CD8-positive, alpha-beta memory T cell (primary cell): Measurements from ENCODE around the gene TLR5. TPM values are rescaled to one million over a fixed set of nuclear protein-coding genes. Genes with fewer than 3 reads are reported as not detected.

ENCODE experiments used
- CTCF ChIA-PET: fragments of 350-600 bp; sonication (Branson Sonifier 250); formaldehyde crosslinking; loops from one replicate; lab custom pipeline; 2021; ENCODE audit warnings: antibody characterized with exemption; lab: Charles Lee
- POLR2A ChIA-PET: fragments of 350-600 bp; sonication (Branson Sonifier 250); formaldehyde crosslinking; loops from one replicate; lab custom pipeline; 2021; ENCODE audit warnings: antibody characterized with exemption; lab: Charles Lee
- DNase-seq, 5 donors: peaks; one replicate each; pipeline versions ENCODE4 v3.0.0 to v3.0.0-alpha.2; 2020 to 2022; ENCODE audit warnings: mixed read lengths in 1 of 5
- H3K27ac ChIP-seq: one replicate; pipeline ENCODE4 v1.7.0; 2013; ENCODE audit warnings: low read depth, mild to moderate bottlenecking, low read length, moderate library complexity
- H3K27me3 ChIP-seq: 2 replicates; pipeline ENCODE4 v1.7.0; 2013; ENCODE audit warnings: low read length, mild to moderate bottlenecking; ENCODE audit not compliant: insufficient read depth, poor library complexity, severe bottlenecking
- H3K36me3 ChIP-seq: 2 replicates; pipeline ENCODE4 v1.7.0; 2013; ENCODE audit warnings: mild to moderate bottlenecking, low read length, moderate library complexity; ENCODE audit not compliant: insufficient read depth
- H3K4me1 ChIP-seq: 2 replicates; pipeline ENCODE4 v1.7.0; 2013; ENCODE audit warnings: mild to moderate bottlenecking, low read length, moderate library complexity; ENCODE audit not compliant: insufficient read depth
- H3K4me3 ChIP-seq: 2 replicates; pipeline ENCODE4 v1.7.0; 2013; ENCODE audit warnings: mild to moderate bottlenecking, low read length
- H3K9me3 ChIP-seq: 2 replicates; pipeline ENCODE4 v1.7.0; 2013; ENCODE audit warnings: mild to moderate bottlenecking, low read length
- H3K27ac Mint-ChIP-seq, 8 donors: one replicate each; pipeline ENCODE4 v1.8.0; 2020 to 2021; ENCODE audit warnings: mixed read lengths in 8 of 8, mild to moderate bottlenecking in 6 of 8, inconsistent platforms in 3 of 8, moderate library complexity in 3 of 8
- H3K27me3 Mint-ChIP-seq, 2 donors: one replicate each; pipeline ENCODE4 v1.8.0; 2020 to 2021; ENCODE audit warnings: mixed read lengths in 2 of 2, mild to moderate bottlenecking in 1 of 2, moderate library complexity in 1 of 2
- H3K36me3 Mint-ChIP-seq, 3 donors: one replicate each; pipeline ENCODE4 v1.8.0; 2020 to 2021; ENCODE audit warnings: mixed read lengths in 3 of 3, inconsistent platforms in 1 of 3, mild to moderate bottlenecking in 1 of 3
- H3K4me1 Mint-ChIP-seq, 3 donors: one replicate each; pipeline ENCODE4 v1.8.0; 2020 to 2021; ENCODE audit warnings: mixed read lengths in 3 of 3, inconsistent platforms in 1 of 3, mild to moderate bottlenecking in 1 of 3
- H3K4me3 Mint-ChIP-seq, 7 donors: one replicate each; pipeline ENCODE4 v1.8.0; 2020 to 2021; ENCODE audit warnings: mixed read lengths in 7 of 7, mild to moderate bottlenecking in 6 of 7, moderate library complexity in 4 of 7, inconsistent platforms in 2 of 7
- H3K9me3 Mint-ChIP-seq, 5 donors: one replicate each; pipeline ENCODE4 v1.8.0; 2020 to 2022; ENCODE audit warnings: mixed read lengths in 5 of 5, mild to moderate bottlenecking in 3 of 5, moderate library complexity in 2 of 5, inconsistent platforms in 1 of 5
- polyA plus RNA-seq: library from polyadenylated mRNA; unstranded; fragments of 300-500 nt; fragmentation: Illumina TruSeq; gene quantifications from one replicate; pipeline ENCODE4 v1.2.3, GENCODE V29; 2021
- total RNA-seq, 2 experiments: library from RNA; stranded (reverse); gene quantifications; one replicate each; pipeline ENCODE4 v1.2.3, GENCODE V29; 2021

Gene TLR5
- total and polyA plus RNA-seq, 3 experiments from 2014 or later, result 0.22 to 0.71 (median 0.46) TPM

- peaks cover 2 to 16% of the 10 kb centered on the region in 2 donors for H3K27me3 Mint-ChIP-seq
- DNase-seq, result no peak
- peaks cover 5 to 10% (median 8%) of the 10 kb centered on the region in 3 donors for H3K4me1 Mint-ChIP-seq
- Histone ChIP-seq H3K4me3 (no peak overlapping the region), H3K36me3 (no peaks in the 10 kb centered on the region), H3K27me3 (no peaks in the 10 kb centered on the region), H3K27ac (no peak overlapping the region), H3K9me3 (no peaks in the 10 kb centered on the region), H3K4me1 (no peaks in the 10 kb centered on the region)
- no peaks in the 10 kb centered on the region for H3K36me3 Mint-ChIP-seq
- ChIA-PET POLR2A (no interaction called here), CTCF (no interaction called here)
- no peak overlapping the region for H3K4me3 Mint-ChIP-seq
- no peak overlapping the region for H3K27ac Mint-ChIP-seq
- no peaks in the 10 kb centered on the region for H3K9me3 Mint-ChIP-seq
These were observed 13.3 kb upstream of the TLR5 start for GRCh38 chr1:223156343-223156742.

GRCh38 chr1:223155153-223155552 lies 12.1 kb upstream of the TLR5 start:
- no peak overlapping the region for H3K4me3 Mint-ChIP-seq
- H3K27ac ChIP-seq, result no peak overlapping the region
- no peak for DNase-seq
- peaks cover 5 to 10% (median 8%) of the 10 kb centered on the region in 3 donors for H3K4me1 Mint-ChIP-seq
- H3K36me3 Mint-ChIP-seq, result no peaks in the 10 kb centered on the region
- H3K4me1 ChIP-seq, result no peaks in the 10 kb centered on the region
- POLR2A ChIA-PET, result no interaction called here
- no peak overlapping the region for H3K27ac Mint-ChIP-seq
- H3K27me3 ChIP-seq, result no peaks in the 10 kb centered on the region
- no peaks in the 10 kb centered on the region for H3K36me3 ChIP-seq
- no peaks in the 10 kb centered on the region for H3K9me3 ChIP-seq
- peaks cover 2 to 18% of the 10 kb centered on the region in 2 donors for H3K27me3 Mint-ChIP-seq
- CTCF ChIA-PET, result interaction anchor here (1.3 to 1.8 kb wide), 2 partner anchors 11 to 22 kb away, joined by 5 to 6 read pairs; no protein-coding TSS in a partner anchor
- no peak overlapping the region for H3K4me3 ChIP-seq
- no peaks in the 10 kb centered on the region for H3K9me3 Mint-ChIP-seq

DNA sequence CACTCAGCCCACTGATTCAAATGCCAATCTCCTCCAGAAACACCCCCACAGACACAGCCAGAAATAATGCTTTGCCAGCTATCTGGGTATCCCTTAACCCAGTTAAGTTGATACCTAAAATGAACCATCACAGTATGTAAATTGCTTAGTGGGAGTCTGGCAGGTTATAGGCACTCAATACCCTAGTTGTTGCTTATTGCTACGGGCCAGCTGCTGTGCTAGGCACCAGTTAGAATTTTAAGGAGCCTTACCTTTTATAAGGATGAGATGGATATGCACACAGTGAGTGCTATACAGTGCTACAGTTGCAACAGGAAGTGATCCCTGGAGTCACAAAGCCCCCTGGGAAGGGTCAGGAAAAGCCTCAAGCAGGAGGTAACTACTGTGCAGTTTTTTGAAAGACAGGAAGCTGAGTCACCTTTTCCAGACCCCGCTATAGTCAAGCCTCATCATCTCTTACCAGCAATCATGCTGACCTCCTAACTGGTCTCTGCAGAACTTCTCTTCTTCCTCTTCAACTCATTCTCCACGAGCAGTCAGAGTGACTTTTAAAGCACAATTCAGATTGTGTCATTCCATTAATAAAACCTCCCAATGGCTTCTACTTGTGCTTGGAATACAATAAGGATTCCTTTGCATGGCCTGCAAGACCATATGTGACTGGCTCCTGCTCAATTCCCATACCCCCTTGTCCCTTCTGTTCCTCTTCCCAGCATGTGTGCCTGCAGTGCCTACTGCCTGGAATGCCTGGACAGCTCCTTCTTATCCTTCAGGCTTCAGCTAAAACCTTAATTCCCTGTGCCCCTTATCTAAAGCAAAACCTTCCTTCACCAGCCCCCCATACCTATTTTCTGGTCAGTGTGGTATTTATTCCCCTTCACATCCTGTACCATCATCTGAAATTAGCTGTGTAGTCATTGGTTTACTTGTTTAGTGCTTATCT lies 10.4 kb upstream of the TLR5 start:
- no peaks in the 10 kb centered on the region for H3K9me3 ChIP-seq
- POLR2A ChIA-PET, result interaction anchor here (0.8 kb wide), 1 partner anchor 9 kb away, joined by 3 read pairs; no protein-coding TSS in a partner anchor
- H3K4me1 ChIP-seq, result no peaks in the 10 kb centered on the region
- H3K27ac ChIP-seq, result no peak overlapping the region
- Mint-ChIP-seq H3K4me3 (no peak overlapping the region), H3K4me1 (peaks cover 5 to 10% (median 8%) of the 10 kb centered on the region in 3 donors), H3K36me3 (peaks cover 0 to 1% (median 0%) of the 10 kb centered on the region in 3 donors), H3K27me3 (peaks cover 2 to 23% of the 10 kb centered on the region in 2 donors), H3K27ac (peak overlapping the region in 2 of 8 donors; percentile 3 to 64), H3K9me3 (no peaks in the 10 kb centered on the region)
- no peaks in the 10 kb centered on the region for H3K36me3 ChIP-seq
- no peak for DNase-seq
- CTCF ChIA-PET, result interaction anchor here (0.6 to 0.7 kb wide), 2 partner anchors 10 to 20 kb away, joined by 3 to 4 read pairs; partner anchors contain the start of gene TLR5
- no peak overlapping the region for H3K4me3 ChIP-seq
- no peaks in the 10 kb centered on the region for H3K27me3 ChIP-seq

- Mint-ChIP-seq H3K36me3 (peaks cover 0 to 5% (median 1%) of the 10 kb centered on the region in 3 donors), H3K27me3 (peaks cover 5 to 23% of the 10 kb centered on the region in 2 donors), H3K27ac (no peak overlapping the region), H3K9me3 (peaks cover 0 to 6% (median 2%) of the 10 kb centered on the region in 5 donors), H3K4me3 (no peak overlapping the region), H3K4me1 (peaks cover 5 to 10% (median 8%) of the 10 kb centered on the region in 3 donors)
- Histone ChIP-seq H3K27me3 (no peaks in the 10 kb centered on the region), H3K27ac (no peak overlapping the region), H3K9me3 (no peaks in the 10 kb centered on the region), H3K36me3 (no peaks in the 10 kb centered on the region), H3K4me1 (no peaks in the 10 kb centered on the region), H3K4me3 (no peak overlapping the region)
- ChIA-PET POLR2A (interaction anchor here (0.8 kb wide), 1 partner anchor 8 kb away, joined by 3 read pairs; no protein-coding TSS in a partner anchor), CTCF (interaction anchor here (2.0 kb wide), 1 partner anchor 28 kb away, joined by 6 read pairs; no protein-coding TSS in a partner anchor)
- no peak for DNase-seq
These were observed 9.4 kb upstream of the TLR5 start for GRCh38 chr1:223152399-223152798.

- no peak for DNase-seq
- Histone ChIP-seq H3K27me3 (no peaks in the 10 kb centered on the region), H3K36me3 (no peaks in the 10 kb centered on the region), H3K4me3 (no peak overlapping the region), H3K4me1 (no peaks in the 10 kb centered on the region), H3K9me3 (no peaks in the 10 kb centered on the region), H3K27ac (no peak overlapping the region)
- Mint-ChIP-seq H3K36me3 (peaks cover 0 to 5% (median 1%) of the 10 kb centered on the region in 3 donors), H3K4me3 (no peak overlapping the region), H3K4me1 (peaks cover 5 to 10% (median 8%) of the 10 kb centered on the region in 3 donors), H3K27me3 (peaks cover 13 to 23% of the 10 kb centered on the region in 2 donors), H3K27ac (no peak overlapping the region), H3K9me3 (peaks cover 0 to 8% (median 2%) of the 10 kb centered on the region in 5 donors)
- CTCF ChIA-PET, result interaction anchor here (3.3 kb wide), 1 partner anchor 17 kb away, joined by 20 read pairs; no protein-coding TSS in a partner anchor
- POLR2A ChIA-PET, result no interaction called here
These were observed 7.4 kb upstream of the TLR5 start for GRCh38 chr1:223150443-223150842.

- H3K27ac ChIP-seq, result no peak overlapping the region
- Mint-ChIP-seq H3K4me1 (peaks cover 16 to 22% (median 22%) of the 10 kb centered on the region in 3 donors), H3K9me3 (peaks cover 0 to 8% (median 2%) of the 10 kb centered on the region in 5 donors), H3K36me3 (peaks cover 0 to 5% (median 1%) of the 10 kb centered on the region in 3 donors), H3K27ac (peak overlapping the region in 1 of 8 donors; percentile 2), H3K27me3 (peaks cover 15 to 23% of the 10 kb centered on the region in 2 donors), H3K4me3 (no peak overlapping the region)
- CTCF ChIA-PET, result interaction anchor here (1.0 to 3.3 kb wide), 2 partner anchors 14 to 24 kb away, joined by 4 to 20 read pairs; no protein-coding TSS in a partner anchor
- POLR2A ChIA-PET, result no interaction called here
- peaks cover 19% of the 10 kb centered on the region for H3K4me1 ChIP-seq
- H3K27me3 ChIP-seq, result no peaks in the 10 kb centered on the region
- H3K4me3 ChIP-seq, result no peak overlapping the region
- H3K36me3 ChIP-seq, result no peaks in the 10 kb centered on the region
- no peak for DNase-seq
- H3K9me3 ChIP-seq, result no peaks in the 10 kb centered on the region
These were observed 4.8 kb upstream of the TLR5 start for GRCh38 chr1:223147873-223148272.

GRCh38 chr1:223147409-223147808 lies 4.4 kb upstream of the TLR5 start:
- Mint-ChIP-seq H3K36me3 (peaks cover 0 to 5% (median 1%) of the 10 kb centered on the region in 3 donors), H3K4me1 (peaks cover 18 to 25% (median 22%) of the 10 kb centered on the region in 3 donors), H3K27ac (no peak overlapping the region), H3K4me3 (no peak overlapping the region), H3K27me3 (peaks cover 15 to 20% of the 10 kb centered on the region in 2 donors), H3K9me3 (peaks cover 0 to 8% (median 2%) of the 10 kb centered on the region in 5 donors)
- no peaks in the 10 kb centered on the region for H3K9me3 ChIP-seq
- H3K4me3 ChIP-seq, result no peak overlapping the region
- no peaks in the 10 kb centered on the region for H3K27me3 ChIP-seq
- POLR2A ChIA-PET, result no interaction called here
- DNase-seq, result no peak
- H3K27ac ChIP-seq, result no peak overlapping the region
- H3K4me1 ChIP-seq, result peaks cover 22% of the 10 kb centered on the region
- CTCF ChIA-PET, result interaction anchor here (1.0 to 3.3 kb wide), 2 partner anchors 14 to 24 kb away, joined by 3 to 20 read pairs; no protein-coding TSS in a partner anchor
- H3K36me3 ChIP-seq, result no peaks in the 10 kb centered on the region
